Measurements from ENCODE around the gene AHDC1.
"Not testable (repeated sequence)": the region's sequence is repeated elsewhere in the genome, so short reads cannot be mapped to it uniquely, and the experiment has no call there.

AHDC1 gene

GRCh38 chr1:27603681-27604578 is at the start of gene AHDC1:
Gene AHDC1, minus strand, starts transcription at chr1:27604144. Its CDS starts 52,029 bp downstream, at chr1:27552115.
- DNase-seq (ENCODE audit: low read depth in 2 of 2) = peak; percentile 74 to 79

GRCh38 chr1:27652111-27652864 is 48.3 kb upstream of the AHDC1 start:
- DNase-seq (ENCODE audit: low read depth in 2 of 2) = no peak

GRCh38 chr1:27650539-27651175 is 46.7 kb upstream of the AHDC1 start:
- DNase-seq (ENCODE audit: low read depth in 2 of 2) = no peak

- DNase-seq (ENCODE audit: low read depth in 2 of 2) = no peak
Measured at GRCh38 chr1:27650171-27650538, 46.2 kb upstream of the AHDC1 start.

- DNase-seq (ENCODE audit: low read depth in 2 of 2) = no peak
Measured at GRCh38 chr1:27649306-27649635, 45.3 kb upstream of the AHDC1 start.

- no peak for DNase-seq (ENCODE audit: low read depth in 2 of 2)
Measured at GRCh38 chr1:27648602-27649305, 44.8 kb upstream of the AHDC1 start.

GRCh38 chr1:27647328-27647727 is 43.4 kb upstream of the AHDC1 start:
- DNase-seq (ENCODE audit: low read depth in 2 of 2) = no peak

- no peak for DNase-seq (ENCODE audit: low read depth in 2 of 2)
Measured at GRCh38 chr1:27646676-27647075, 42.7 kb upstream of the AHDC1 start.

GRCh38 chr1:27645071-27645415 is 41.1 kb upstream of the AHDC1 start:
- DNase-seq (ENCODE audit: low read depth in 2 of 2) = no peak

GRCh38 chr1:27644369-27645070 is 40.6 kb upstream of the AHDC1 start:
- DNase-seq (ENCODE audit: low read depth in 2 of 2) = no peak

GRCh38 chr1:27643600-27644368 is 39.8 kb upstream of the AHDC1 start:
- DNase-seq (ENCODE audit: low read depth in 2 of 2) = peak in 1 of 2 donors; percentile 45

- not testable (repeated sequence) for DNase-seq (ENCODE audit: low read depth in 2 of 2)
Measured at GRCh38 chr1:27640514-27640913, 36.6 kb upstream of the AHDC1 start.

- DNase-seq (ENCODE audit: low read depth in 2 of 2) = no peak
Measured at GRCh38 chr1:27638805-27639204, 34.9 kb upstream of the AHDC1 start.

GRCh38 chr1:27638047-27638734 is 34.2 kb upstream of the AHDC1 start:
- DNase-seq (ENCODE audit: low read depth in 2 of 2) = no peak

GRCh38 chr1:27635396-27636142 is 31.6 kb upstream of the AHDC1 start:
- no peak for DNase-seq (ENCODE audit: low read depth in 2 of 2)

- DNase-seq (ENCODE audit: low read depth in 2 of 2) = no peak
Measured at GRCh38 chr1:27634985-27635367, 31.0 kb upstream of the AHDC1 start, which contains the start of gene FGR. Gene FGR, minus strand, starts transcription at chr1:27635185. Its CDS starts 11,269 bp downstream, at chr1:27623916.

- no peak for DNase-seq (ENCODE audit: low read depth in 2 of 2)
Measured at GRCh38 chr1:27634177-27634984, 30.4 kb upstream of the AHDC1 start.

GRCh38 chr1:27633640-27634176 is 29.8 kb upstream of the AHDC1 start:
- no peak for DNase-seq (ENCODE audit: low read depth in 2 of 2)
